ENCODE data around the gene ST7. TPM values are rescaled to one million over a fixed set of nuclear protein-coding genes. Genes with fewer than 3 reads are reported as not detected.

ST7 gene, protein sequence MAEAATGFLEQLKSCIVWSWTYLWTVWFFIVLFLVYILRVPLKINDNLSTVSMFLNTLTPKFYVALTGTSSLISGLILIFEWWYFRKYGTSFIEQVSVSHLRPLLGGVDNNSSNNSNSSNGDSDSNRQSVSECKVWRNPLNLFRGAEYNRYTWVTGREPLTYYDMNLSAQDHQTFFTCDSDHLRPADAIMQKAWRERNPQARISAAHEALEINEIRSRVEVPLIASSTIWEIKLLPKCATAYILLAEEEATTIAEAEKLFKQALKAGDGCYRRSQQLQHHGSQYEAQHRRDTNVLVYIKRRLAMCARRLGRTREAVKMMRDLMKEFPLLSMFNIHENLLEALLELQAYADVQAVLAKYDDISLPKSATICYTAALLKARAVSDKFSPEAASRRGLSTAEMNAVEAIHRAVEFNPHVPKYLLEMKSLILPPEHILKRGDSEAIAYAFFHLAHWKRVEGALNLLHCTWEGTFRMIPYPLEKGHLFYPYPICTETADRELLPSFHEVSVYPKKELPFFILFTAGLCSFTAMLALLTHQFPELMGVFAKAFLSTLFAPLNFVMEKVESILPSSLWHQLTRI
- polyA plus RNA-seq (2012; ENCODE audit: insufficient read depth, insufficient read length, low read depth) = 48.1 TPM

DNA sequence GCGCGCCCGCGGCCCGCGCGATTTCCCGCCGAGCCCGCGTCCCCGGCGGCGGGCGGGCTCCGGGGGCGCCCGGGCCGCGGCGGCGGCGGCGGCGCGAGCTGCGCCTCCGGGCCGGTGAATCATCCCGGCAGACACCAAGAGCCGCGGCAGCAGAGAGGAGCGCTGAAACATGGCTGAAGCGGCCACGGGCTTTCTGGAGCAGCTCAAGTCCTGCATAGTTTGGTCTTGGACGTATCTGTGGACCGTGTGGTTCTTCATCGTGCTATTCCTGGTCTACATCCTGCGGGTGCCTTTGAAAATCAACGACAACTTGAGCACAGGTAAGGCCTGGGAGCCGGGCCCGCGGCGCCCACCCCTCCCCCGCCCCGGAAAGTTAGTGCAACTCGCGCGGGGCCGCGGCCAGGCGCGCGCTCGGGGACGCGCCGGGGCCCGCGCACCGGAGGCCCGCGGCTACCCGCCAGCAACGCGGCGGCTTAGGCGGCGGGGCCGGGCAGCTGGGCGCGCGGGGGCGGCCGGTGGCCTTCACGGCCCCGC lies at the start of gene ST7:
ST7 (plus strand) TSS at position 130 of the 534 bp plus-strand sequence; CDS start at position 170, 40 bp downstream.
- Histone ChIP-seq H3K27me3 (no peaks in the 10 kb centered on the region), H3K36me3 (no peaks in the 10 kb centered on the region), H3K4me3 (ENCODE audit: low read depth, low read length) (peak within 1 kb of the TSS; percentile 83), H3K9me3 (no peaks in the 10 kb centered on the region), H3K4me1 (peaks cover 7% of the 10 kb centered on the region; the same call in 1 of the 2 replicates)
- peak; percentile 73 for DNase-seq
- TF ChIP-seq, protein P1, sequence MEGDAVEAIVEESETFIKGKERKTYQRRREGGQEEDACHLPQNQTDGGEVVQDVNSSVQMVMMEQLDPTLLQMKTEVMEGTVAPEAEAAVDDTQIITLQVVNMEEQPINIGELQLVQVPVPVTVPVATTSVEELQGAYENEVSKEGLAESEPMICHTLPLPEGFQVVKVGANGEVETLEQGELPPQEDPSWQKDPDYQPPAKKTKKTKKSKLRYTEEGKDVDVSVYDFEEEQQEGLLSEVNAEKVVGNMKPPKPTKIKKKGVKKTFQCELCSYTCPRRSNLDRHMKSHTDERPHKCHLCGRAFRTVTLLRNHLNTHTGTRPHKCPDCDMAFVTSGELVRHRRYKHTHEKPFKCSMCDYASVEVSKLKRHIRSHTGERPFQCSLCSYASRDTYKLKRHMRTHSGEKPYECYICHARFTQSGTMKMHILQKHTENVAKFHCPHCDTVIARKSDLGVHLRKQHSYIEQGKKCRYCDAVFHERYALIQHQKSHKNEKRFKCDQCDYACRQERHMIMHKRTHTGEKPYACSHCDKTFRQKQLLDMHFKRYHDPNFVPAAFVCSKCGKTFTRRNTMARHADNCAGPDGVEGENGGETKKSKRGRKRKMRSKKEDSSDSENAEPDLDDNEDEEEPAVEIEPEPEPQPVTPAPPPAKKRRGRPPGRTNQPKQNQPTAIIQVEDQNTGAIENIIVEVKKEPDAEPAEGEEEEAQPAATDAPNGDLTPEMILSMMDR (IDR thresholded peaks at IDR 0.05; ENCODE audit: low read depth, low read length) = no peak

DNA sequence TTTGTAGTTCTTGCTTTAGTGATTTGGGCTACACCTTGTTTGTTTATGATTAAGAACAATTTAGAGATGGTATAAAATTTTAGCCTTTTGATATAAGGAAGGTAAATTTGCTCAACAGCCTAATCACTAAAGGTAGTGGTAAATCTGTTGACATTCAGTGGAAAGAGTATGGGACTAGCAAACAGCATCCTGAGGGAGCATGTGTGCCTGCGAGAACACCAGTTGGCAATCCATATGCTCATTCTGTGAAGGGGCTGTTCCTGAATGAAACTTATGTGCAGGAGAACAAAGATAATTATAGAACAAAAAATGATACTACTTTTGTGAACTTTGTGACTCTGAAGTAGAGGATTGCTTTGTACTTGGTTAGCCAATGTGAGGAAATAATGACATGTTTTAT lies 46.9 kb upstream of the ST7 start:
- Histone ChIP-seq H3K36me3 (peaks cover 19% of the 10 kb centered on the region), H3K4me1 (no peaks in the 10 kb centered on the region), H3K27me3 (no peaks in the 10 kb centered on the region), H3K9me3 (no peaks in the 10 kb centered on the region), H3K4me3 (ENCODE audit: low read depth, low read length) (no peak overlapping the region)
- TF ChIP-seq, protein P1 (IDR thresholded peaks at IDR 0.05; ENCODE audit: low read depth, low read length) = no peak
- DNase-seq = no peak

DNA sequence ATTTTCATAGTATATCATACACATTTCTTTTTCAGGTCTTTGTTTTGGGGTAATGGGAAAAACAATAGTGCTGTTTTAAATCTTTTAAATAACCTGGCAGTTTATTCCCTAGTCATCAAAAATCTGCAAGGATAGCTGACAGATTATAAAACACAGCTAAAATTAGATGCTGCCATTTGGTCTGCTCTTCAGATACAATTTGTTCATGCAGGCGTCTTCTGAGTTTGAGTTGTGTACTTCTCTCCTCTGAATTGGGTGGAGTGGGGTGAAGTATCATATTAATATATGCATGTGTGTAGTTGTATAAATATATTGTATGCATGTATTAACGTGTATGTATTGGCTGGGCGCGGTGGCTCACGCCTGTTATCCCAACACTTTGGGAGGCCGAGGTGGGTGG lies 42.9 kb upstream of the ST7 start:
- H3K27me3 ChIP-seq = no peaks in the 10 kb centered on the region
- no peak overlapping the region for H3K4me3 ChIP-seq (ENCODE audit: low read depth, low read length)
- no peaks in the 10 kb centered on the region for H3K4me1 ChIP-seq
- TF ChIP-seq, protein P1 (IDR thresholded peaks at IDR 0.05; ENCODE audit: low read depth, low read length) = no peak
- DNase-seq = no peak
- no peaks in the 10 kb centered on the region for H3K9me3 ChIP-seq
- H3K36me3 ChIP-seq = peaks cover 43% of the 10 kb centered on the region

DNA sequence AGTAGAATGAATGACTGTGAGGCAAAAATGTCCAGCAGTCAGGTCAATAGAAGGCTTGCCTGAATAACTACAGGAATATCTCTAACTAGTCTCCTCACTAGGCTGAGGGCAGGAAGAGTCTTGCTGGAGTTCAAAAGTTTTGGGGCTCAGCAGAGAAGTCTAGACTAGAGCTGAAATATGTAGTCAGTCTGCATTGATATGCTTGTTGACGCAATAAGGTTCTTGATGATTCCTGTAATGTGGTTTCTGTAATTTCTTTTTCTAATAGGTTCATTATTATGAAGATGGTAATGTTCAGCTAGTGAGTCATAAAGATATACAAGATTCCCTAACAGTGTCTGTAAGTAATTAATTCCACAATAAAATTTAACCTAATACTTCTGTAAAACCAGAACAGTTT lies 41.5 kb upstream of the ST7 start:
- peaks cover 45% of the 10 kb centered on the region for H3K36me3 ChIP-seq
- no peaks in the 10 kb centered on the region for H3K27me3 ChIP-seq
- no peaks in the 10 kb centered on the region for H3K9me3 ChIP-seq
- no peak overlapping the region for H3K4me3 ChIP-seq (ENCODE audit: low read depth, low read length)
- TF ChIP-seq, protein P1 (IDR thresholded peaks at IDR 0.05; ENCODE audit: low read depth, low read length) = no peak
- H3K4me1 ChIP-seq = no peaks in the 10 kb centered on the region
- no peak for DNase-seq

DNA sequence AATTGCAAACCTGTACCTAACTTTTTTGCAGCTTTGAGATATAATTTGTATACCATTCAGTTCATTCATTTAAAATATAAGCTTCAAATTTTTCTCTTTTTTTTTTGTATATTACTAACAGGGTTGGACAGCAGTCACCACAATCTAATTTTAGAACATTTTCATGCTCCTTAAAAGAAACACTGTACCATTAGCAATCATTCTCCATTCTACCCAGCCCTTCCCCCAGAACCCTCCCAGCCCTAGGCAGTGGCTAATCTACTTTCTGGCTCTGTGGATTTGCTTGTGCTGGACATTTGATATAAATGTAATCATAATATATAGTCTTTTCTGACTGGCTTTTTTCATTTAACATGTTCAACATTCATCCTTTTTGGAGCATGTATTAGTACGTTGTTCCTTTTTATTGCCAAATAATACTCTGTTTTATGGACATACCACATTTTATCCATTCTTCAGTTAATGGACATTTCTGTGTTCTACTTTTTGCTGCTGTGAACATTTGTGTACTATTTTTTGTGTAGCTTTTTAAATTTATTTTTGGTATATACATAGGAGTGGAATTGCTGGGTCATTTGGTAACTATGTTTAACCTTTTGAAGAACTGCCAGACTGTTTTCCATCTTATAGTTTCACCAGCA lies 40.9 kb upstream of the ST7 start:
- Histone ChIP-seq H3K9me3 (no peaks in the 10 kb centered on the region), H3K27me3 (no peaks in the 10 kb centered on the region), H3K36me3 (peaks cover 44% of the 10 kb centered on the region), H3K4me3 (ENCODE audit: low read depth, low read length) (no peak overlapping the region), H3K4me1 (no peaks in the 10 kb centered on the region)
- TF ChIP-seq, protein P1 (IDR thresholded peaks at IDR 0.05; ENCODE audit: low read depth, low read length) = no peak
- no peak for DNase-seq

Measured in BE2C (cell line).